Panc1 (cell line): Measurements from ENCODE around the gene STAC3. TPM values are rescaled to one million over a fixed set of nuclear protein-coding genes. Genes with fewer than 3 reads are reported as not detected.

Source experiments
- ATAC-seq: fragments of 200-7000 bp; cut with Tn5 transposase; 2 replicates; pipeline ENCODE4 v1.9.1; 2020; ENCODE audit warnings: mild to moderate bottlenecking, moderate library complexity
- BruUV-seq: library from RNA; stranded (reverse); fragments of 400-500 nt; replicated peaks from 2 replicates; lab custom pipeline; 2021; lab: Mats Ljungman, UMichigan
- CTCF ChIA-PET: fragments of 300-600 bp; sonication (Branson Sonifier 250); formaldehyde crosslinking; loops from one replicate; lab custom pipeline; 2022; ENCODE audit warnings: antibody characterized with exemption; lab: Charles Lee
- POLR2A ChIA-PET: fragments of 300-600 bp; sonication (Branson Sonifier 250); formaldehyde crosslinking; loops from one replicate; lab custom pipeline; 2022; ENCODE audit warnings: antibody characterized with exemption; lab: Charles Lee
- DNase-seq: peaks from one replicate; pipeline ENCODE4 v3.0.0-alpha.2; 2010; ENCODE audit warnings: low read depth, low spot score
- H3K27ac ChIP-seq: 2 replicates; pipeline ENCODE4 v1.5.1; 2011; ENCODE audit warnings: mild to moderate bottlenecking, low read length, inconsistent platforms
- H3K27me3 ChIP-seq: fragments of 200-500 bp; sonication (Bioruptor generic); 2 replicates; pipeline ENCODE4 v1.6.0; 2014; ENCODE audit warnings: low read length, inconsistent platforms; ENCODE audit not compliant: control insufficient read depth, insufficient read depth
- H3K36me3 ChIP-seq: fragments of 200-500 bp; sonication (Bioruptor generic); 2 replicates; pipeline ENCODE4 v1.5.1; 2014; ENCODE audit warnings: inconsistent platforms, mild to moderate bottlenecking, low read length, moderate library complexity; ENCODE audit not compliant: control insufficient read depth, insufficient read depth
- H3K4me1 ChIP-seq: 2 replicates; pipeline ENCODE4 v1.5.1; 2011; ENCODE audit warnings: inconsistent platforms, mild to moderate bottlenecking, low read length, moderate library complexity; ENCODE audit not compliant: control insufficient read depth, insufficient read depth
- H3K4me3 ChIP-seq, 2 experiments: 2 replicates each; pipeline ENCODE4 v1.5.1; 2011 to 2012; ENCODE audit warnings: low read depth in 2 of 2, low read length in 2 of 2, mild to moderate bottlenecking in 2 of 2, inconsistent platforms in 1 of 2, moderate library complexity in 1 of 2
- H3K9me3 ChIP-seq: fragments of 200-500 bp; sonication (Bioruptor generic); 2 replicates; pipeline ENCODE4 v1.5.1; 2014; ENCODE audit warnings: low read depth, mild to moderate bottlenecking, inconsistent platforms, low read length, moderate library complexity; ENCODE audit not compliant: control insufficient read depth, insufficient read depth
- CTCF ChIP-seq: fragments of 450-650 bp; IDR thresholded peaks from 2 replicates; pipeline ENCODE4 v1.5.1; 2017; ENCODE audit warnings: mild to moderate bottlenecking
- POLR2AphosphoS5 ChIP-seq: IDR thresholded peaks from 2 replicates; pipeline ENCODE4 v1.6.1; 2012; ENCODE audit warnings: mild to moderate bottlenecking, low read depth, low read length, moderate library complexity
- REST ChIP-seq, 2 experiments: IDR thresholded peaks; 2 replicates each; pipeline ENCODE4 v1.6.1; 2011 to 2012; ENCODE audit warnings: low read depth in 2 of 2, control low read depth in 1 of 2, low read length in 1 of 2, mild to moderate bottlenecking in 1 of 2, moderate library complexity in 1 of 2; ENCODE audit not compliant: insufficient read depth in 1 of 2
- SIN3A ChIP-seq: IDR thresholded peaks from 2 replicates; pipeline ENCODE4 v1.6.1; 2012; ENCODE audit warnings: low read depth, mild to moderate bottlenecking, low read length, moderate library complexity, borderline replicate concordance; ENCODE audit not compliant: insufficient read depth
- TCF7L2 ChIP-seq: IDR thresholded peaks from 2 replicates; pipeline ENCODE4 v1.6.1; 2011; ENCODE audit warnings: mild to moderate bottlenecking, low read depth, low read length, inconsistent platforms
- in situ Hi-C: cut with HindIII; loops from 2 replicates; pipeline ENCODE4 v1.10.0; 2016; ENCODE audit warnings: low sequenced_read_pairs, low pct_unique_long_range_greater_than_20kb
- intact Hi-C: fragments of 100-400 bp; cut with micrococcal nuclease; formaldehyde crosslinking; loops from one replicate; pipeline ENCODE4 v1.10.0; 2022; ENCODE audit not compliant: unreplicated experiment
- total RNA-seq: library from RNA; stranded (reverse); gene quantifications from one replicate; pipeline ENCODE4 v1.2.1, GENCODE V29; 2021; ENCODE audit not compliant: unreplicated experiment

The STAC3 gene
- total RNA-seq, 1 experiment from 2014 or later: 0.87 TPM

GRCh38 chr12:57223191-57224165 is 27.5 kb downstream of the STAC3 start:
- intact Hi-C loops (no loop called here), in situ Hi-C loops (no loop called here)
- H3K36me3 ChIP-seq: no peaks in the 10 kb centered on the region
- no peak for TF ChIP-seq REST (IDR thresholded peaks at IDR 0.05; ENCODE audit: insufficient read depth in 1 of 2, low read depth in 2 of 2, low read length in 1 of 2)
- no peak for TF ChIP-seq POLR2AphosphoS5
- no peak for TF ChIP-seq SIN3A
- no peak for TF ChIP-seq TCF7L2
- no peak for TF ChIP-seq CTCF
- DNase-seq (no peak), ATAC-seq (no peak)
- no TSS peak for BruUV-seq
- no peak overlapping the region for H3K27ac ChIP-seq
- POLR2A ChIA-PET: no interaction called here
- H3K4me3 ChIP-seq: no peak overlapping the region
- no peaks in the 10 kb centered on the region for H3K4me1 ChIP-seq
- H3K9me3 ChIP-seq: no peaks in the 10 kb centered on the region
- H3K27me3 ChIP-seq: no peaks in the 10 kb centered on the region; the same call in 1 of the 2 replicates
- CTCF ChIA-PET: interaction anchor here (0.7 to 1.5 kb wide), 2 partner anchors 10 to 198 kb away, joined by 3 to 7 read pairs; no protein-coding TSS in a partner anchor

DNA sequence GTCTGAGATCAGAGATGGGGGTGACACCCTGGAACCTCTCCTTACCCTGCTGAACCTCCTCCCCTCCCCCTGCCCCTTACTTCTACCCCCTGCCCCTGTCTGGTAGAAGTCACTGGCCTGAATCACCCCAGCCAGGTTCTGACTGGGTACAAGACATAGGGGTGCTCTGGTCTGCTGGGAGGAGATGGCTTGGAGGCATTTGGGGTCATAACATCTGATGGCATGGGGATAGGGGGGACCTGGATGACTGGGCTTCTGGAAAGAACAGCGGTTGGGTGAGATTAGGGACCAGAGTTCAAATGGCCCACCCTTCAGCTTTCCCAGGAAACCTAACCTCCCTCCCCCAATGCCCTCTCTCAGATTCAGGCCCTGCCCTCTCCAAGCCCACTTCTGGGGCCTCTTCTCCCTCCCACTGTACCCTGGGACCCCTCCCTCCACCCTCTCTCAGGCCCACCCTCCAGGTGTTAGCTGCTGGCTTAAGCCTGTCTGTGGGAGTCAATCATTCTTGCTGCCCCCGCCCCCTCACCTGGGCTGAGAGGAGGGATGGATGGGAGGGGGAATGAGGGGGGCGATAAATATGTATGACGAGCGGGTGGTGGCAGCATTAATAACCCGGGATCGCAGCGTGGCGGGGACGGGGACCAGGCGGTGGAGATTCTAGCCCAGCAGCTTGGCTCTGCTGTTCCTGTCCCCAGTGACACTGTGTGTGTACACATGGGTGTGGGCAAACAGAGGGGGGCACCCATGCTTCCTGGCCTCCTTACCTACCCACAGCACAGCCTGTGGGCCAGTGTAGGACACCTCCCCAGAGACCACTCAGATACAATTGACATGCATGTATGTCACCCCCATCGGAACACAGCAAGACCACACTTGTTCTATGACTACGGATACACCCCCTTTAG is 28.4 kb downstream of the STAC3 start:
- intact Hi-C loops (no loop called here), in situ Hi-C loops (no loop called here)
- POLR2A ChIA-PET: no interaction called here
- Histone ChIP-seq H3K4me1 (peaks cover 6% of the 10 kb centered on the region; the same call in 1 of the 2 replicates), H3K27ac (no peak overlapping the region), H3K36me3 (no peaks in the 10 kb centered on the region), H3K9me3 (no peaks in the 10 kb centered on the region), H3K4me3 (no peak overlapping the region), H3K27me3 (no peaks in the 10 kb centered on the region; the same call in 1 of the 2 replicates)
- BruUV-seq: no TSS peak
- CTCF ChIA-PET: no interaction called here
- ATAC-seq: no peak
- no peak for DNase-seq
- TF ChIP-seq TCF7L2: no peak
- TF ChIP-seq CTCF: no peak
- TF ChIP-seq SIN3A: no peak
